ENCODE results near the gene FCN1. TPM values are rescaled to one million over a fixed set of nuclear protein-coding genes. Genes with fewer than 3 reads are reported as not detected.

The FCN1 gene
- total RNA-seq, 1 donor from 2014 or later, result not detected

DNA sequence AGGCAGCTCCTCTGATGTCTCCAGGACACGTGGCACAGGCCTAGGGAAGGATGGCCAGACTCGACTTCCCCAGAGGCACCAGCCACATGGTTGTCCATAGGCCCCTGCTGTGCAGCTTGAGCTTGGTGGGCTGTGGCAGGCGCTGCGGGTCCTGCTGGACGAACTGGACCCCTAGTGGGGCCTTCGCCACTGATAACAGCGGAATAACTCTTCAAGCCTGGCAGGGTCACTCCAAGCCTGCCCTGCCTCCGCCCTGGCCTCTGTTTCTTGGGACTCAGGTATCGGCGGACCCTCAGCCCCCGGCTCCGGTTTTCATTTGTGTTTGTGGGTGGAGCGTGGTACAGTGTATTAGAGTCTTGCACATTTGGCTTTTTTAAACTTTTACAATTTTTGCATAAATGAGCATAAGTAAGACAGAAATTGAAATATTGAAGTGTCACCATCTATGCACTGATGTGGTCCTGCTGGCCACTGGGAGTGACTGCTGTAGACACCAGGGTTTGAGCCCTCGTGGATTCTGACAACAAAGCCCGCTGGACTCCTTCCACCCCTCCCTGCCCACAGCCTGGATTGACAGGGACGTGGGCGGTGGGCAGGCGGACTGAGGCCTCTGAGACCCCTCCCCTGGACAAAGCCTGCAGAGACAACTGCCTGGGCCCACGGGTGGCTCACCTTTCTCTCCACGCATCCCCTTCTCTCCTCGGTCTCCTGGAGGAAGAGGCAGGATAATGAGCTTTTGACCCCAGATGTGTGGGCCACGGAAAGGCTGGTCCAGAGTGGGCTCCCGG is 3.8 kb downstream of the FCN1 start:
- Histone ChIP-seq H3K9ac (no peak overlapping the region), H3K27ac (no peak overlapping the region), H4K20me1 (ENCODE audit: low read depth) (no peaks in the 10 kb centered on the region), H3K36me3 (no peaks in the 10 kb centered on the region), H3K4me3 (no peak overlapping the region), H3K27me3 (no peaks in the 10 kb centered on the region), H3F3A (ENCODE audit: low read depth) (no peaks in the 10 kb centered on the region), H3K4me1 (no peaks in the 10 kb centered on the region), H3K4me2 (no peak overlapping the region), H3K79me2 (ENCODE audit: low read depth) (no peaks in the 10 kb centered on the region), H3K9me3 (ENCODE audit: low read depth) (no peaks in the 10 kb centered on the region), H2AFZ (replicated peaks) (no peak overlapping the region)
- Mint-ChIP-seq H3K9me3 (peaks cover 7% of the 10 kb centered on the region), H3K4me3 (no peak overlapping the region), H3K36me3 (no peaks in the 10 kb centered on the region), H3K4me1 (peaks cover 3% of the 10 kb centered on the region), H3K27me3 (ENCODE audit: insufficient read depth, low read depth) (peaks cover 13% of the 10 kb centered on the region), H3K27ac (no peak overlapping the region)
- no peak for TF ChIP-seq EZH2phosphoT487 (IDR thresholded peaks at IDR 0.05)
- TF ChIP-seq EZH2 (IDR thresholded peaks at IDR 0.05), result no peak
- TF ChIP-seq, protein P1, sequence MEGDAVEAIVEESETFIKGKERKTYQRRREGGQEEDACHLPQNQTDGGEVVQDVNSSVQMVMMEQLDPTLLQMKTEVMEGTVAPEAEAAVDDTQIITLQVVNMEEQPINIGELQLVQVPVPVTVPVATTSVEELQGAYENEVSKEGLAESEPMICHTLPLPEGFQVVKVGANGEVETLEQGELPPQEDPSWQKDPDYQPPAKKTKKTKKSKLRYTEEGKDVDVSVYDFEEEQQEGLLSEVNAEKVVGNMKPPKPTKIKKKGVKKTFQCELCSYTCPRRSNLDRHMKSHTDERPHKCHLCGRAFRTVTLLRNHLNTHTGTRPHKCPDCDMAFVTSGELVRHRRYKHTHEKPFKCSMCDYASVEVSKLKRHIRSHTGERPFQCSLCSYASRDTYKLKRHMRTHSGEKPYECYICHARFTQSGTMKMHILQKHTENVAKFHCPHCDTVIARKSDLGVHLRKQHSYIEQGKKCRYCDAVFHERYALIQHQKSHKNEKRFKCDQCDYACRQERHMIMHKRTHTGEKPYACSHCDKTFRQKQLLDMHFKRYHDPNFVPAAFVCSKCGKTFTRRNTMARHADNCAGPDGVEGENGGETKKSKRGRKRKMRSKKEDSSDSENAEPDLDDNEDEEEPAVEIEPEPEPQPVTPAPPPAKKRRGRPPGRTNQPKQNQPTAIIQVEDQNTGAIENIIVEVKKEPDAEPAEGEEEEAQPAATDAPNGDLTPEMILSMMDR (IDR thresholded peaks at IDR 0.05), result no peak
- DNase-seq (ENCODE audit: low spot score), result no peak

DNA sequence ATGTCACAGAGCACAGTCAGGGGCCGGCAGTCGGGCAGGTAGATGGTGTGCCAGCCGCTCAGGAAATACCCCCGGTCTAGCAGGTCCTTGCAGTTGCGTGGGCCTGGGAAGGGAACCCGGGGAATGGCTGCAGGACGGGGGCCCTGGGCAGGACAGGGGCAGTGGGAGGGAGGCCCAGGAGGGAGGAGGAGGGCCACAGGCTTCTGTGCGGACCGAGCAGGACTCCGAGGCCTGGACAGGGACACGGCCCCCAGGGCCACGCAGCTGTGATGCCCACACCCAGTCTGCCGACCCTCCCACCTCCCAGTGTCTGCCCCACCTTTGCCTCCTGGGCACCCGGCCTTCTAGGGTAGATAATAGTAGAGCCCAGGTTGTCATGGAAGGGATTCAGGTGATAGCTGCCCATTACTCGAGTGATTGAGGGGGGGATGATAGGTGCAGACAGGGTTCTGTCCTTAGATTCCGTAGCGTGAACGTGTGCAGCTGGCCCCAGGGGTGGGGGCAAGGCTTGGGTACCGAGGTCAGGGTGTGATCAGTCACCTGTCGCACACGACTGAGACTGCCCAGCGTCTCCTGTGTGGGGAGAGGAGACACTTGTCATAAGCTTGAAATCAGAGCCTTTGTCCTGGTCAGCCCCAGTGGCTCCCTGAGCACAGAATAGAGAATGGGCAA is 4.5 kb downstream of the FCN1 start:
- Histone ChIP-seq H3K9me3 (ENCODE audit: low read depth) (no peaks in the 10 kb centered on the region), H3F3A (ENCODE audit: low read depth) (no peaks in the 10 kb centered on the region), H3K27me3 (no peaks in the 10 kb centered on the region), H3K36me3 (no peaks in the 10 kb centered on the region), H4K20me1 (ENCODE audit: low read depth) (no peaks in the 10 kb centered on the region), H3K79me2 (ENCODE audit: low read depth) (no peaks in the 10 kb centered on the region), H3K27ac (no peak overlapping the region), H3K9ac (no peak overlapping the region), H3K4me2 (no peak overlapping the region), H3K4me3 (no peak overlapping the region), H2AFZ (replicated peaks) (no peak overlapping the region), H3K4me1 (no peaks in the 10 kb centered on the region)
- TF ChIP-seq, protein P1 (IDR thresholded peaks at IDR 0.05), result no peak
- TF ChIP-seq EZH2phosphoT487 (IDR thresholded peaks at IDR 0.05) (no peak), EZH2 (IDR thresholded peaks at IDR 0.05) (no peak)
- peaks cover 3% of the 10 kb centered on the region for H3K4me1 Mint-ChIP-seq
- no peak overlapping the region for H3K4me3 Mint-ChIP-seq
- H3K27me3 Mint-ChIP-seq (ENCODE audit: insufficient read depth, low read depth), result peaks cover 13% of the 10 kb centered on the region
- peaks cover under 1% of the 10 kb centered on the region for H3K9me3 Mint-ChIP-seq
- no peaks in the 10 kb centered on the region for H3K36me3 Mint-ChIP-seq
- no peak overlapping the region for H3K27ac Mint-ChIP-seq
- DNase-seq (ENCODE audit: low spot score), result no peak

DNA sequence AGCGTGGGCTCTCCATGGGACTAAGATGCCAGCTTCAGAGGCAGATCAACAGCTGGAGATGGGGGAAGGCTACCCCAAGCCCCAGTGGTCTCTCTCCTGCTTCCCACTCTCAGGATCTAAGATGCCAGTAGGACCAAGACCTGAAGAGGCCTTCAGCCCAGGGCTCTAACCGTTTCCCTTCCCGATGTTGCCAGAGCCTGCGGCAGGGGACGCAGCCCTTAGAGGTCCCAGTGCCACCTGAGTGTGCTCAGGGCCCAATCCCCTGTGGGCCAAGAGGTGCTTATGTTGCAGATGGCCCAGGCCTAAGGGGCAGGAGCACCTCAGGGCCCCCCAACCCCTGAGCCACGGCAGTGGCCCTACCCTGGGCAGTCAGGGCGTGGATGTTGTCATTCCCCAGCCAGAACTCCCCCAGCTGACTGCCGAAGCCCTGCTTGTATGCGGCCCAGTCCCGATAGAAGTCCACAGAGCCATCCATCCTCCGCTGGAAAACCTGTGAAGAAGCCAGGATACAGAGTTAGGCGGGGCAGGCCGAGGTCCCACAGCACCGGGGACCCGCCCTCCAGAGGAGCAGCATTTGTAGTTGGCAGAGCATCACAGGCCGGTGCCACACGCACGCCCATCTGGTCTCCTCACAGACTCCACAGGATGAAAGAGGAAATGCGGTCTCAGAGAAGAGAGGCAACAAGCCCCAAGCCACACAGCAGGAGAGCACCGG is 5.4 kb downstream of the FCN1 start:
- Histone ChIP-seq H2AFZ (replicated peaks) (no peak overlapping the region), H3K9me3 (ENCODE audit: low read depth) (no peaks in the 10 kb centered on the region), H3K36me3 (no peaks in the 10 kb centered on the region), H3F3A (ENCODE audit: low read depth) (no peaks in the 10 kb centered on the region), H3K27me3 (no peaks in the 10 kb centered on the region), H3K4me2 (no peak overlapping the region), H3K79me2 (ENCODE audit: low read depth) (no peaks in the 10 kb centered on the region), H3K27ac (no peak overlapping the region), H3K4me3 (no peak overlapping the region), H3K9ac (no peak overlapping the region), H4K20me1 (ENCODE audit: low read depth) (no peaks in the 10 kb centered on the region), H3K4me1 (no peaks in the 10 kb centered on the region)
- Mint-ChIP-seq H3K27me3 (ENCODE audit: insufficient read depth, low read depth) (peaks cover 13% of the 10 kb centered on the region), H3K27ac (peak overlapping the region; percentile 72), H3K4me1 (peaks cover 3% of the 10 kb centered on the region), H3K36me3 (no peaks in the 10 kb centered on the region), H3K4me3 (no peak overlapping the region), H3K9me3 (no peaks in the 10 kb centered on the region)
- DNase-seq (ENCODE audit: low spot score), result no peak
- TF ChIP-seq, protein P1 (IDR thresholded peaks at IDR 0.05), result no peak
